ENCODE measurements around the gene FNDC3B.

DNA sequence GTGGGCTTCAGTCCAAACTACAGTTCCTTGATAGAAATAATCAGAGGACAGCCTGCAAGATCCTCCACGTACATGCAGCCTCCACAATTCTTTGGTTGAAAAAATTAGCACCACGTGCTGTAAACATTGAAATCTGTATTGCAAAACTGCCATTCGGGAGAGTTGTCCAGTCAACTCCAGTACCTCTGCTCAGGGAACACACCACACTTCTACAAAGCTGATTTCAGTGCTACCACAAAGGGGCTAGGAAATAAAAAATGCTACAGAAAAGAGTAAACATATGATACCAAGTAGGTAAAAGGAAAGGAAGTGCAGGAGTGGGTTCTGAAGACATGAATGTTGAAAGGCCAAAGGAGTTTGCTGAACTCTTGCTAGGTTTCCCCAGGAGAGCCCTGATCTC, 368.5 kb downstream of the FNDC3B start:
- no peak for TF ChIP-seq POLR2A (IDR thresholded peaks at IDR 0.05)
- TF ChIP-seq, protein P1, sequence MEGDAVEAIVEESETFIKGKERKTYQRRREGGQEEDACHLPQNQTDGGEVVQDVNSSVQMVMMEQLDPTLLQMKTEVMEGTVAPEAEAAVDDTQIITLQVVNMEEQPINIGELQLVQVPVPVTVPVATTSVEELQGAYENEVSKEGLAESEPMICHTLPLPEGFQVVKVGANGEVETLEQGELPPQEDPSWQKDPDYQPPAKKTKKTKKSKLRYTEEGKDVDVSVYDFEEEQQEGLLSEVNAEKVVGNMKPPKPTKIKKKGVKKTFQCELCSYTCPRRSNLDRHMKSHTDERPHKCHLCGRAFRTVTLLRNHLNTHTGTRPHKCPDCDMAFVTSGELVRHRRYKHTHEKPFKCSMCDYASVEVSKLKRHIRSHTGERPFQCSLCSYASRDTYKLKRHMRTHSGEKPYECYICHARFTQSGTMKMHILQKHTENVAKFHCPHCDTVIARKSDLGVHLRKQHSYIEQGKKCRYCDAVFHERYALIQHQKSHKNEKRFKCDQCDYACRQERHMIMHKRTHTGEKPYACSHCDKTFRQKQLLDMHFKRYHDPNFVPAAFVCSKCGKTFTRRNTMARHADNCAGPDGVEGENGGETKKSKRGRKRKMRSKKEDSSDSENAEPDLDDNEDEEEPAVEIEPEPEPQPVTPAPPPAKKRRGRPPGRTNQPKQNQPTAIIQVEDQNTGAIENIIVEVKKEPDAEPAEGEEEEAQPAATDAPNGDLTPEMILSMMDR (IDR thresholded peaks at IDR 0.05) = no peak
